HEK293T (cell line): ENCODE results near the gene SETD6.

Experiments
- CTCF ChIA-PET: fragments of 350-600 bp; formaldehyde crosslinking; extraction: SDS; loops from one replicate; lab custom pipeline; 2021; ENCODE audit warnings: antibody characterized with exemption, inconsistent platforms; lab: Yijun Ruan, JAX
- POLR2A ChIA-PET: fragments of 350-600 bp; formaldehyde crosslinking; extraction: SDS; loops from one replicate; lab custom pipeline; 2020; ENCODE audit warnings: antibody characterized with exemption, inconsistent platforms; lab: Yijun Ruan, JAX
- DNase-seq: peaks from one replicate; pipeline ENCODE4 v3.0.0; 2012; ENCODE audit warnings: mixed read lengths; ENCODE audit errors: extremely low spot score
- ARNT ChIP-seq: fragments of 450-650 bp; IDR thresholded peaks from 2 replicates; pipeline ENCODE4 v1.6.1; 2017; ENCODE audit warnings: mild to moderate bottlenecking
- BHLHE40 ChIP-seq: fragments of 450-650 bp; IDR thresholded peaks from 2 replicates; pipeline ENCODE4 v1.6.1; 2016; ENCODE audit warnings: mild to moderate bottlenecking, moderate library complexity, borderline replicate concordance
- CTBP1 ChIP-seq: fragments of 450-650 bp; IDR thresholded peaks from 2 replicates; pipeline ENCODE4 v1.6.1; 2016; ENCODE audit warnings: borderline replicate concordance
- ELF4 ChIP-seq: fragments of 450-650 bp; IDR thresholded peaks from 2 replicates; pipeline ENCODE4 v1.6.1; 2017; ENCODE audit warnings: antibody characterized with exemption
- FOXA1 ChIP-seq: fragments of 450-650 bp; IDR thresholded peaks from 2 replicates; pipeline ENCODE4 v1.6.1; 2016; ENCODE audit warnings: mild to moderate bottlenecking
- FOXK2 ChIP-seq: fragments of 450-650 bp; IDR thresholded peaks from 2 replicates; pipeline ENCODE4 v1.6.1; 2016; ENCODE audit warnings: mild to moderate bottlenecking
- FOXM1 ChIP-seq: fragments of 450-650 bp; IDR thresholded peaks from 2 replicates; pipeline ENCODE4 v1.6.1; 2017; ENCODE audit warnings: mild to moderate bottlenecking, borderline replicate concordance
- HDGF ChIP-seq: fragments of 450-650 bp; IDR thresholded peaks from 2 replicates; pipeline ENCODE4 v1.6.1; 2017; ENCODE audit warnings: antibody characterized with exemption, borderline replicate concordance
- L3MBTL2 ChIP-seq: fragments of 450-650 bp; conservative IDR thresholded peaks from 2 replicates; pipeline ENCODE4 v1.6.1; 2016; ENCODE audit warnings: mild to moderate bottlenecking
- LEF1 ChIP-seq: fragments of 450-650 bp; IDR thresholded peaks from 2 replicates; pipeline ENCODE4 v1.6.1; 2017; ENCODE audit warnings: mild to moderate bottlenecking, borderline replicate concordance
- NFRKB ChIP-seq: fragments of 450-650 bp; IDR thresholded peaks from 2 replicates; pipeline ENCODE4 v1.6.1; 2016; ENCODE audit warnings: mild to moderate bottlenecking, moderate library complexity
- PKNOX1 ChIP-seq: fragments of 450-650 bp; IDR thresholded peaks from 2 replicates; pipeline ENCODE4 v1.6.1; 2016
- SP1 ChIP-seq: fragments of 450-650 bp; IDR thresholded peaks from 2 replicates; pipeline ENCODE4 v1.6.1; 2017
- SUZ12 ChIP-seq: fragments of 450-650 bp; IDR thresholded peaks from 2 replicates; pipeline ENCODE4 v1.6.1; 2016; ENCODE audit warnings: mild to moderate bottlenecking
- TARDBP ChIP-seq: fragments of 450-650 bp; IDR thresholded peaks from 2 replicates; pipeline ENCODE4 v1.6.1; 2016
- ZNF384 ChIP-seq: fragments of 450-650 bp; IDR thresholded peaks from 2 replicates; pipeline ENCODE4 v1.6.1; 2016

The SETD6 gene

GRCh38 chr16:58503863-58504688 lies 11.2 kb upstream of the SETD6 start:
- TF ChIP-seq ZNF384 = no peak
- TF ChIP-seq SP1 = no peak
- TF ChIP-seq ARNT = no peak
- no peak for TF ChIP-seq FOXM1
- TF ChIP-seq LEF1 = no peak
- TF ChIP-seq FOXK2 = no peak
- TF ChIP-seq L3MBTL2 = no peak
- no peak for TF ChIP-seq TARDBP
- no peak for TF ChIP-seq SUZ12
- TF ChIP-seq FOXA1 = no peak
- no peak for TF ChIP-seq CTBP1
- no peak for TF ChIP-seq HDGF
- no peak for TF ChIP-seq PKNOX1
- no peak for TF ChIP-seq NFRKB
- no peak for TF ChIP-seq ELF4
- TF ChIP-seq BHLHE40 = no peak
- CTCF ChIA-PET = no interaction called here
- DNase-seq = no peak
- POLR2A ChIA-PET = no interaction called here

DNA sequence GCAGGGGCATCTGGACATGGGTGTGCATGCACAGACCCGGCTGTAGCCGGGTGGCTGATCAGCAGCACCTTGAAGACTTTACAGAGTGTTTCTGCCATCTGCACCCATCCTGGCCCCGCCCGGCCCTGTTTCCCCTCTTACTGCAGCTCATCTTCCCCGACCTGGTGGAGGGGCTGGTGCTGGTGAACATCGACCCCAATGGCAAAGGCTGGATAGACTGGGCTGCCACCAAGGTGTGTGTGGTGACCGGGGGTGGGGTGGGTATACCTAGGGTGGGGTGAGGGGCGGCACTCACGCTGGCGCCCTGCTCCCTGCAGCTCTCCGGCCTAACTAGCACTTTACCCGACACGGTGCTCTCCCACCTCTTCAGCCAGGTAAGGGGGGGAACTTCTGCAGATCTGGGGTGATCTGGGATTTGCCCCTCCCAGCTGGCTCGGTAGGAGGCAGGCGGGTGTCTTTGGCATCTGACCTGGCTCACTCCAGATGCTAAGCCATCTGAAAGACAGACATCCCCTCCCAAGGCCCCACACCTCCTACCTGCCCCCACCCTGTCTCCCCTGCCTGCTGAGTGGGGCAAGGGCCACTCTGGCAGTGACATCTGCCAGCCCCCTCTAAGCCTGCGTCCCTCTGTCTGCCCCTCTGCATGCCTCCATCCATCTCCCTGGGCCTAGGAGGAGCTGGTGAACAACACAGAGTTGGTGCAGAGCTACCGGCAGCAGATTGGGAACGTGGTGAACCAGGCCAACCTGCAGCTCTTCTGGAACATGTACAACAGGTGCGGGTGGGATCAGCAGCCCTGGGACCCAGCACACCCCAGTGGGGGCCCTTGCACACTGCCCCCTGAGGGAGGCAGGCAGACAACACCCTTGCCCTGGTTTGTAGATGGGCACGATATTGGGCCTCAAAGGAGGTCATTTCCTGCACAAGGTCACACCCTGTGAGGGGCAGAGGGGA lies 8.8 kb upstream of the SETD6 start:
- TF ChIP-seq L3MBTL2 (no peak), ARNT (no peak), FOXM1 (no peak), FOXK2 (no peak), SUZ12 (no peak), SP1 (no peak)
- POLR2A ChIA-PET = no interaction called here
- CTCF ChIA-PET = no interaction called here
- no peak for DNase-seq

DNA sequence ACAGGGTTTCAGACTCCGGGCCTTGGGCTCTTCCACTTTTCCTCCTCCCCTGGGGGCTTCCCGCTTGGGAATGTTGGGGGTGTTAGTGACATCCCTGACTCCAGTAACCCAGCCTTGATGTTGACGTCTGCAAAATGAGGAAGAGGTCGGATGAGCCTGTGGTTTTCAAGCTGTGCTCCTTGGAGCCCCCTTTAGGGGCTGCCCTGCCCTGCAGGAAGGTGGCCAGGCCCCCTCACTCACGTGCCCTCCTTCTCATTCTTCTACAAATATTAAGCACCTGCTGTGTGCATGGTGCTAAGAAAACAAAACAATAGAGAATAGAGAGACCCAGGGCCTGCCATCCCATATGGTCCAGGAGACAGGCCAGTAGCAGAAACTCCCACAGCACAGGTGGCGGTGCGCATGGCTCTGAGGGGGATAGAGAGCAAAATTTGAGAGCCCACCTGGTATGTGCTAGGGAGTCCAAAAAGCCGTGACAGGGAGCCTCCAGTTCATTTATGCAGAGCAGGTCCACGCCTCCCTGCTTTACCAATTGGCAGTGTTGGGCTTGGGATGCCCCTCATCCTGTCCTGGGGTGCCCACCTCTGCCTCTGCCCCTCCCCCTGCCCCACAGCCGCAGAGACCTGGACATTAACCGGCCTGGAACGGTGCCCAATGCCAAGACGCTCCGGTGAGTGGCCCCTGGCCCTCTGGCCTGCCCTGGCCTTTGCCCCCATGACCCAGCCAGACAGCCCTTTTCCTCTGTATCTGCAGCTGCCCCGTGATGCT lies 7.9 kb upstream of the SETD6 start:
- POLR2A ChIA-PET = no interaction called here
- no peak for TF ChIP-seq FOXK2
- no peak for TF ChIP-seq FOXA1
- TF ChIP-seq ARNT = no peak
- no peak for TF ChIP-seq FOXM1
- TF ChIP-seq PKNOX1 = no peak
- no peak for TF ChIP-seq BHLHE40
- no peak for TF ChIP-seq L3MBTL2
- no peak for TF ChIP-seq TARDBP
- TF ChIP-seq SUZ12 = no peak
- TF ChIP-seq LEF1 = no peak
- TF ChIP-seq ELF4 = no peak
- no peak for TF ChIP-seq CTBP1
- CTCF ChIA-PET = no interaction called here
- DNase-seq = no peak

GRCh38 chr16:58507963-58508670 lies 7.2 kb upstream of the SETD6 start:
- TF ChIP-seq FOXA1 (no peak), PKNOX1 (no peak), LEF1 (no peak), ZNF384 (no peak), FOXK2 (no peak), BHLHE40 (no peak), ELF4 (no peak), SP1 (no peak), TARDBP (no peak), FOXM1 (no peak)
- no peak for DNase-seq
- POLR2A ChIA-PET = no interaction called here
- CTCF ChIA-PET = no interaction called here

- no peak for DNase-seq
- ChIA-PET POLR2A (no interaction called here), CTCF (no interaction called here)
- no peak for TF ChIP-seq TARDBP
- TF ChIP-seq FOXM1 = no peak
- TF ChIP-seq NFRKB = no peak
- TF ChIP-seq SP1 = no peak
- TF ChIP-seq PKNOX1 = no peak
- no peak for TF ChIP-seq HDGF
- TF ChIP-seq ELF4 = no peak
- TF ChIP-seq ARNT = no peak
- TF ChIP-seq L3MBTL2 = no peak
- TF ChIP-seq ZNF384 = no peak
- no peak for TF ChIP-seq BHLHE40
- TF ChIP-seq CTBP1 = no peak
- no peak for TF ChIP-seq LEF1
Measured at GRCh38 chr16:58508671-58509251, 6.6 kb upstream of the SETD6 start.
